Measurements from ENCODE around the gene LDLRAD4. TPM values are rescaled to one million over a fixed set of nuclear protein-coding genes. Genes with fewer than 3 reads are reported as not detected.
"Not testable (repeated sequence)": the region's sequence is repeated elsewhere in the genome, so short reads cannot be mapped to it uniquely, and the experiment has no call there.

The LDLRAD4 gene
- total RNA-seq, 4 donors from 2014 or later: 23.9 to 38.3 (median 27.0) TPM

GRCh38 chr18:13676471-13676870 is 457.9 kb downstream of the LDLRAD4 start:
- TF ChIP-seq CTCF (IDR thresholded peaks at IDR 0.05): no peak
- ATAC-seq (ENCODE audit: low FRiP score) (no peak), DNase-seq (ENCODE audit: low spot score) (no peak)

- not testable (repeated sequence) for ATAC-seq (ENCODE audit: low FRiP score); DNase-seq (ENCODE audit: low spot score)
These were observed 458.8 kb downstream of the LDLRAD4 start for GRCh38 chr18:13677350-13677749.

- DNase-seq (ENCODE audit: low spot score) (no peak), ATAC-seq (ENCODE audit: low FRiP score) (no peak)
- TF ChIP-seq CTCF (IDR thresholded peaks at IDR 0.05): no peak
These were observed 462.1 kb downstream of the LDLRAD4 start for GRCh38 chr18:13680612-13681011.

GRCh38 chr18:13681701-13682100 is 463.1 kb downstream of the LDLRAD4 start:
- DNase-seq (ENCODE audit: low spot score) (no peak), ATAC-seq (ENCODE audit: low FRiP score) (no peak)
- TF ChIP-seq CTCF (IDR thresholded peaks at IDR 0.05): no peak

- TF ChIP-seq CTCF (IDR thresholded peaks at IDR 0.05): no peak
- ATAC-seq (ENCODE audit: low FRiP score) (no peak), DNase-seq (ENCODE audit: low spot score) (no peak)
These were observed 466.0 kb downstream of the LDLRAD4 start for GRCh38 chr18:13684546-13684945.

- ATAC-seq (ENCODE audit: low FRiP score): no peak
- DNase-seq (ENCODE audit: low spot score): no peak
These were observed 469.9 kb downstream of the LDLRAD4 start for GRCh38 chr18:13688191-13689136.

GRCh38 chr18:13690060-13690459 is 471.5 kb downstream of the LDLRAD4 start:
- DNase-seq (ENCODE audit: low spot score); ATAC-seq (ENCODE audit: low FRiP score): not testable (repeated sequence)

More at GRCh38 chr18:13688191-13689136, 469.9 kb downstream of the LDLRAD4 start:
- TF ChIP-seq CTCF (IDR thresholded peaks at IDR 0.05): no peak

GRCh38 chr18:13695337-13695736 is 476.8 kb downstream of the LDLRAD4 start:
- not testable (repeated sequence) for DNase-seq (ENCODE audit: low spot score); ATAC-seq (ENCODE audit: low FRiP score)
